M059J (cell line): Measurements from ENCODE around the gene DGKQ. TPM values are rescaled to one million over a fixed set of nuclear protein-coding genes. Genes with fewer than 3 reads are reported as not detected.
"Not testable (repeated sequence)": the region's sequence is repeated elsewhere in the genome, so short reads cannot be mapped to it uniquely, and the experiment has no call there.

ENCODE experiments used
- DNase-seq: peaks from one replicate; pipeline ENCODE4 v3.0.0-alpha.2; 2012; ENCODE audit warnings: low read depth
- total RNA-seq: library from RNA; depleted of rRNA; stranded (reverse); fragments of >200 nt; shearing (Covaris generic); gene quantifications from 2 replicates; pipeline ENCODE4 v1.2.3, GENCODE V29; 2014

DGKQ gene
- total RNA-seq, 1 experiment from 2014 or later, result 9.3 TPM

- DNase-seq, result peak; percentile 34
Observed at GRCh38 chr4:1009542-1010394, 36.4 kb upstream of the DGKQ start.

- no peak for DNase-seq
Observed at GRCh38 chr4:1008840-1009541, 35.6 kb upstream of the DGKQ start.

- no peak for DNase-seq
Observed at GRCh38 chr4:1006856-1007255, 33.5 kb upstream of the DGKQ start.

- no peak for DNase-seq
Observed at GRCh38 chr4:1004557-1005485, 31.5 kb upstream of the DGKQ start.

GRCh38 chr4:1004071-1004418, 30.7 kb upstream of the DGKQ start:
- DNase-seq, result no peak

- no peak for DNase-seq
Observed at GRCh38 chr4:1003271-1004070, 30.1 kb upstream of the DGKQ start.

GRCh38 chr4:1002631-1003251, 29.4 kb upstream of the DGKQ start:
- no peak for DNase-seq

- DNase-seq, result no peak
Observed at GRCh38 chr4:1002131-1002630, 28.8 kb upstream of the DGKQ start.

- DNase-seq, result no peak
Observed at GRCh38 chr4:1001561-1002130, 28.3 kb upstream of the DGKQ start.

- DNase-seq, result no peak
Observed at GRCh38 chr4:1000686-1001260, 27.4 kb upstream of the DGKQ start.

- no peak for DNase-seq
Observed at GRCh38 chr4:999882-1000425, 26.6 kb upstream of the DGKQ start.

GRCh38 chr4:999240-999863, 26.0 kb upstream of the DGKQ start:
- not testable (repeated sequence) for DNase-seq

GRCh38 chr4:998096-998691, 24.8 kb upstream of the DGKQ start:
- DNase-seq, result no peak

- DNase-seq, result no peak
Observed at GRCh38 chr4:997375-998071, 24.2 kb upstream of the DGKQ start.

- no peak for DNase-seq
Observed at GRCh38 chr4:996997-997374, 23.6 kb upstream of the DGKQ start.

GRCh38 chr4:996030-996996, 22.9 kb upstream of the DGKQ start:
- DNase-seq, result no peak
